Stomach (tissue), 9 donors: ENCODE measurements around the gene VWA2. TPM values are rescaled to one million over a fixed set of nuclear protein-coding genes. Genes with fewer than 3 reads are reported as not detected.

Source experiments
- DNase-seq, 2 donors: peaks; one replicate each; pipeline versions ENCODE4 v3.0.0 to v3.0.0-alpha.2; 2013 to 2019
- H3K27ac ChIP-seq, 5 donors: fragments of 200-600 bp in 4 of 5; sonication (generic) in 4 of 5; one replicate each; pipeline ENCODE4 v1.5.1; 2013 to 2019; ENCODE audit warnings: mild to moderate bottlenecking in 1 of 5, moderate library complexity in 1 of 5
- H3K27me3 ChIP-seq, 3 donors: fragments of 200-600 bp; sonication (generic); one replicate each; pipeline ENCODE4 v1.5.1; 2017 to 2019; ENCODE audit warnings: mixed run types in 1 of 3
- H3K36me3 ChIP-seq, 4 donors: fragments of 200-600 bp; sonication (generic); 1 replicate in 3 of 4; 2 replicates in 1 of 4; pipeline ENCODE4 v1.5.1; 2016 to 2019
- H3K4me1 ChIP-seq, 4 donors: fragments of 200-600 bp; sonication (generic); one replicate each; pipeline ENCODE4 v1.5.1; 2016 to 2019
- H3K4me3 ChIP-seq, 4 donors: fragments of 200-600 bp; sonication (generic) in 3 of 4; one replicate each; pipeline ENCODE4 v1.5.1; 2016 to 2019; ENCODE audit warnings: mild to moderate bottlenecking in 1 of 4
- H3K9me3 ChIP-seq, 4 donors: fragments of 200-600 bp; sonication (generic); one replicate each; pipeline ENCODE4 v1.5.1; 2016 to 2019
- CTCF ChIP-seq, 7 experiments: fragments of 450-650 bp in 4 of 7; fragments of 200-600 bp in 3 of 7; sonication (generic) in 3 of 7; IDR thresholded peaks; one replicate each; pipeline ENCODE4 v1.5.1; 2016 to 2019; ENCODE audit warnings: antibody characterized with exemption in 7 of 7, control low read depth in 2 of 7, mild to moderate bottlenecking in 1 of 7
- EP300 ChIP-seq: sonication (generic); formaldehyde crosslinking; IDR thresholded peaks from one replicate; pipeline ENCODE4 v1.6.1; 2017; ENCODE audit warnings: antibody characterized with exemption
- POLR2A ChIP-seq, 4 donors: fragments of 450-650 bp; IDR thresholded peaks; one replicate each; pipeline ENCODE4 v1.6.1; 2016; ENCODE audit warnings: antibody characterized with exemption in 4 of 4, control low read depth in 2 of 4, mild to moderate bottlenecking in 1 of 4, moderate library complexity in 1 of 4
- POLR2AphosphoS5 ChIP-seq, 3 donors: sonication (generic); formaldehyde crosslinking; IDR thresholded peaks; one replicate each; pipeline ENCODE4 v1.6.1; 2016; ENCODE audit warnings: antibody characterized with exemption in 3 of 3
- WGBS, 5 donors: extraction: QIAGEN DNeasy Blood & Tissue Kit in 3 of 5; methylation state at CpG; one replicate each; pipeline versions ENCODE4 v1.1.5 to v1.1.7; 2013 to 2018; 5-methylcytosine and 5-hydroxymethylcytosine counted together
- intact Hi-C: fragments of 100-400 bp; cut with DNase I; formaldehyde crosslinking; loops from one replicate; pipeline ENCODE4 v1.15.1; 2023; ENCODE audit warnings: low total_unique reads
- polyA plus RNA-seq, 3 donors: library from polyadenylated mRNA; stranded (reverse); fragments of 200-250 nt; gene quantifications; one replicate each; pipeline ENCODE4 v1.2.3, GENCODE V29; 2013
- total RNA-seq, 5 donors: library from RNA; depleted of rRNA; stranded (reverse); fragments of >200 nt; gene quantifications; one replicate each; pipeline versions ENCODE4 v1.1.0 to v1.2.3, GENCODE V29; 2014 to 2016
- donor health status: healthy with polysubstance abuse.
- donor health status: Bipolar disorder and iron deficiency.
- donor health status: healthy.

VWA2 gene
- total and polyA plus RNA-seq, 8 donors: 0.46 to 20.7 (median 5.8) TPM

- intact Hi-C loops: no loop called here
These were observed 22.0 kb downstream of the VWA2 start for GRCh38 chr10:114261076-114261475.

GRCh38 chr10:114262496-114262895 lies 23.4 kb downstream of the VWA2 start:
- Histone ChIP-seq H3K4me3 (no peak overlapping the region), H3K27me3 (no peaks in the 10 kb centered on the region), H3K4me1 (peaks cover 23 to 52% (median 42%) of the 10 kb centered on the region in 4 donors), H3K36me3 (no peaks in the 10 kb centered on the region), H3K9me3 (no peaks in the 10 kb centered on the region), H3K27ac (no peak overlapping the region)
- DNase-seq: no peak
- 82 to 91% (median 87%) methylated on average over 4 of the region's 4 CpGs for WGBS, 5 donors
- intact Hi-C loops: no loop called here
- TF ChIP-seq CTCF (IDR thresholded peaks at IDR 0.05): no peak
- no peak for TF ChIP-seq EP300
- no peak for TF ChIP-seq POLR2A (IDR thresholded peaks at IDR 0.05)
- TF ChIP-seq POLR2AphosphoS5 (IDR thresholded peaks at IDR 0.05): no peak

More at GRCh38 chr10:114261076-114261475, 22.0 kb downstream of the VWA2 start:
- H3K4me1 ChIP-seq: peaks cover 14 to 46% (median 37%) of the 10 kb centered on the region in 4 donors
- peak overlapping the region in 1 of 5 donors; percentile 40 for H3K27ac ChIP-seq
- no peaks in the 10 kb centered on the region for H3K36me3 ChIP-seq
- TF ChIP-seq EP300 (no peak), POLR2A (IDR thresholded peaks at IDR 0.05) (no peak), CTCF (IDR thresholded peaks at IDR 0.05) (no peak), POLR2AphosphoS5 (IDR thresholded peaks at IDR 0.05) (no peak)
- no peak overlapping the region for H3K4me3 ChIP-seq
- WGBS, 5 donors: 62 to 83% (median 67%) methylated on average over 2 of the region's 2 CpGs
- H3K9me3 ChIP-seq: no peaks in the 10 kb centered on the region
- no peak for DNase-seq
- no peaks in the 10 kb centered on the region for H3K27me3 ChIP-seq

- Histone ChIP-seq H3K27ac (peak overlapping the region; percentile 6 to 64 (median 57)), H3K4me3 (no peak overlapping the region), H3K36me3 (no peaks in the 10 kb centered on the region), H3K4me1 (peaks cover 14 to 46% (median 33%) of the 10 kb centered on the region in 4 donors), H3K27me3 (no peaks in the 10 kb centered on the region), H3K9me3 (no peaks in the 10 kb centered on the region)
- TF ChIP-seq EP300 (no peak), POLR2A (IDR thresholded peaks at IDR 0.05) (no peak), POLR2AphosphoS5 (IDR thresholded peaks at IDR 0.05) (no peak), CTCF (IDR thresholded peaks at IDR 0.05) (no peak)
- intact Hi-C loops: no loop called here
- DNase-seq: no peak
- WGBS, 5 donors: 62 to 82% (median 74%) methylated on average over 6 of the region's 6 CpGs
These were observed 26.5 kb downstream of the VWA2 start for GRCh38 chr10:114265392-114266053.

- no peaks in the 10 kb centered on the region for H3K36me3 ChIP-seq
- TF ChIP-seq POLR2A (IDR thresholded peaks at IDR 0.05) (no peak), POLR2AphosphoS5 (IDR thresholded peaks at IDR 0.05) (peak in 2 of 3 donors; percentile 13 to 61), EP300 (no peak), CTCF (IDR thresholded peaks at IDR 0.05) (no peak)
- 16 to 29% (median 24%) methylated on average over 5 of the region's 5 CpGs for WGBS, 5 donors
- peak; percentile 80 to 81 for DNase-seq
- H3K27ac ChIP-seq: peak overlapping the region in 4 of 5 donors; percentile 40 to 61 (median 54)
- no peaks in the 10 kb centered on the region for H3K27me3 ChIP-seq
- intact Hi-C loops: no loop called here
- H3K4me3 ChIP-seq: no peak overlapping the region
- no peaks in the 10 kb centered on the region for H3K9me3 ChIP-seq
- peaks cover 19 to 47% (median 38%) of the 10 kb centered on the region in 4 donors for H3K4me1 ChIP-seq
These were observed 27.5 kb downstream of the VWA2 start for GRCh38 chr10:114266521-114266920.
